Mesenchymal stem cell (in vitro differentiated cells and primary cell): Measurements from ENCODE around the gene GBF1.
A peak's percentile ranks its signal among the peaks of the same experiment; 100 is the strongest.

ENCODE experiments used
- DNase-seq: peaks from one replicate; pipeline ENCODE4 v3.0.0-alpha.2; 2013
- H2AFZ ChIP-seq: one replicate; pipeline ENCODE4 v1.6.1; 2013; ENCODE audit warnings: low read depth, mild to moderate bottlenecking, control low read depth, inconsistent platforms, low read length, moderate library complexity
- H2AK5ac ChIP-seq: 2 replicates; pipeline ENCODE4 v1.6.1; 2013; ENCODE audit warnings: low read length, moderate library complexity, mild to moderate bottlenecking, inconsistent platforms; ENCODE audit not compliant: severe bottlenecking
- H2BK120ac ChIP-seq: one replicate; pipeline ENCODE4 v1.6.1; 2013; ENCODE audit warnings: low read depth, mild to moderate bottlenecking, inconsistent platforms, low read length, moderate library complexity
- H2BK12ac ChIP-seq, 2 experiments: one replicate each; pipeline ENCODE4 v1.6.1; 2013; ENCODE audit warnings: inconsistent platforms in 2 of 2, low read length in 2 of 2, mild to moderate bottlenecking in 2 of 2, moderate library complexity in 2 of 2, control low read depth in 1 of 2
- H2BK15ac ChIP-seq: one replicate; pipeline ENCODE4 v1.6.1; 2013; ENCODE audit warnings: mild to moderate bottlenecking, low read depth, inconsistent platforms; ENCODE audit not compliant: poor library complexity, severe bottlenecking
- H2BK5ac ChIP-seq: 2 replicates; pipeline ENCODE4 v1.6.1; 2013; ENCODE audit warnings: low read depth, mild to moderate bottlenecking, low read length, control low read depth, inconsistent platforms; ENCODE audit not compliant: poor library complexity, severe bottlenecking
- H3K14ac ChIP-seq, 2 experiments: one replicate each; pipeline ENCODE4 v1.6.1; 2013; ENCODE audit warnings: inconsistent platforms in 2 of 2, low read length in 2 of 2, control low read depth in 1 of 2, mild to moderate bottlenecking in 1 of 2, moderate library complexity in 1 of 2
- H3K18ac ChIP-seq, 2 experiments: one replicate each; pipeline ENCODE4 v1.6.1; 2013; ENCODE audit warnings: inconsistent platforms in 2 of 2, low read length in 2 of 2, control low read depth in 1 of 2, low read depth in 1 of 2, mild to moderate bottlenecking in 1 of 2
- H3K23ac ChIP-seq, 2 experiments: one replicate each; pipeline ENCODE4 v1.6.1; 2013; ENCODE audit warnings: inconsistent platforms in 2 of 2, low read length in 2 of 2, mild to moderate bottlenecking in 2 of 2, moderate library complexity in 2 of 2, control low read depth in 1 of 2
- H3K27ac ChIP-seq: 2 replicates; pipeline ENCODE4 v1.5.1; 2013; ENCODE audit warnings: mild to moderate bottlenecking, moderate library complexity, low read length, control low read depth, inconsistent platforms; ENCODE audit not compliant: poor library complexity, severe bottlenecking
- H3K27me3 ChIP-seq, 2 experiments: 2 replicates each; pipeline versions ENCODE4 v1.6.1 to v1.7.0; 2013; ENCODE audit warnings: low read length in 2 of 2, mild to moderate bottlenecking in 2 of 2, moderate library complexity in 2 of 2, control low read depth in 1 of 2, inconsistent platforms in 1 of 2; ENCODE audit not compliant: control insufficient read depth in 1 of 2, insufficient read depth in 1 of 2
- H3K36me3 ChIP-seq, 2 experiments: 2 replicates each; pipeline versions ENCODE4 v1.6.1 to v1.7.0; 2013; ENCODE audit warnings: low read length in 2 of 2, control low read depth in 1 of 2, inconsistent platforms in 1 of 2, low read depth in 1 of 2, mild to moderate bottlenecking in 1 of 2; ENCODE audit not compliant: insufficient read depth in 2 of 2, control insufficient read depth in 1 of 2
- H3K4ac ChIP-seq, 2 experiments: one replicate each; pipeline ENCODE4 v1.6.1; 2013; ENCODE audit warnings: inconsistent platforms in 2 of 2, low read length in 2 of 2, mild to moderate bottlenecking in 2 of 2, moderate library complexity in 2 of 2, control low read depth in 1 of 2, low read depth in 1 of 2
- H3K4me1 ChIP-seq: 2 replicates; pipeline ENCODE4 v1.6.1; 2013; ENCODE audit warnings: low read depth, low read length, control low read depth; ENCODE audit not compliant: control insufficient read depth, insufficient read depth
- H3K4me2 ChIP-seq: 2 replicates; pipeline ENCODE4 v1.6.1; 2013; ENCODE audit warnings: low read length, mild to moderate bottlenecking, inconsistent platforms; ENCODE audit not compliant: poor library complexity, severe bottlenecking
- H3K4me3 ChIP-seq, 2 experiments: 2 replicates each; pipeline versions ENCODE4 v1.5.1 to v1.7.0; 2013; ENCODE audit warnings: low read length in 2 of 2, mild to moderate bottlenecking in 2 of 2, control low read depth in 1 of 2, low read depth in 1 of 2; ENCODE audit not compliant: insufficient read depth in 1 of 2
- H3K79me1 ChIP-seq: replicated peaks from 2 replicates; pipeline ENCODE4 v1.6.1; 2013; ENCODE audit warnings: mild to moderate bottlenecking, control low read depth, low read length, inconsistent platforms; ENCODE audit not compliant: poor library complexity, severe bottlenecking
- H3K9ac ChIP-seq: 2 replicates; pipeline ENCODE4 v1.7.0; 2013; ENCODE audit warnings: mild to moderate bottlenecking, low read length, moderate library complexity
- H3K9me3 ChIP-seq: 2 replicates; pipeline ENCODE4 v1.7.0; 2013; ENCODE audit warnings: mild to moderate bottlenecking, low read length; ENCODE audit not compliant: control insufficient read depth
- H4K8ac ChIP-seq: one replicate; pipeline ENCODE4 v1.6.1; 2013; ENCODE audit warnings: inconsistent platforms, mild to moderate bottlenecking, low read length, moderate library complexity
- H4K91ac ChIP-seq: one replicate; pipeline ENCODE4 v1.6.1; 2013; ENCODE audit warnings: mild to moderate bottlenecking, low read length, inconsistent platforms
- WGBS: methylation state at CpG from one replicate; pipeline ENCODE4 v1.1.7; 2013; ENCODE audit warnings: mixed read lengths; 5-methylcytosine and 5-hydroxymethylcytosine counted together

Gene GBF1

GRCh38 chr10:102225646-102226541 is 19.4 kb upstream of the GBF1 start, which contains the start of gene ELOVL3:
Gene ELOVL3 (plus strand): TSS chr10:102226299. CDS start chr10:102226549, 250 bp downstream.
- Histone ChIP-seq H4K91ac (no peak within 1 kb of the TSS), H2BK5ac (no peak within 1 kb of the TSS), H3K79me1 (no peaks in the 10 kb centered on the region), H3K4me2 (peak within 1 kb of the TSS; percentile 36), H3K9ac (peak within 1 kb of the TSS; percentile 84), H3K18ac (peak within 1 kb of the TSS; percentile 4 to 78), H3K4me3 (peak within 1 kb of the TSS in 1 of 2 experiments; percentile 79), H3K27ac (peak within 1 kb of the TSS; percentile 65), H3K9me3 (no peaks in the 10 kb centered on the region), H4K8ac (peak within 1 kb of the TSS; percentile 71), H2BK120ac (no peak within 1 kb of the TSS), H3K36me3 (no peaks in the 10 kb centered on the region), H2BK12ac (peak within 1 kb of the TSS in 1 of 2 experiments; percentile 89), H3K27me3 (peaks cover 19 to 35% of the 10 kb centered on the region in 2 experiments), H3K4ac (no peak within 1 kb of the TSS), H2BK15ac (peak within 1 kb of the TSS; percentile 74), H3K14ac (peak within 1 kb of the TSS in 1 of 2 experiments; percentile 58), H2AFZ (no peak within 1 kb of the TSS), H3K23ac (peak within 1 kb of the TSS in 1 of 2 experiments; percentile 54), H3K4me1 (peaks cover 16% of the 10 kb centered on the region), H2AK5ac (no peak within 1 kb of the TSS)
- DNase-seq: peak; percentile 94
- WGBS: 7% methylated on average over 46 of the region's 47 CpGs

- Histone ChIP-seq H2BK5ac (no peak overlapping the region), H4K91ac (no peak overlapping the region), H3K27me3 (peaks cover 17 to 35% of the 10 kb centered on the region in 2 experiments), H3K79me1 (no peaks in the 10 kb centered on the region), H3K4ac (no peak overlapping the region), H3K4me3 (peak overlapping the region in 1 of 2 experiments; percentile 79), H3K4me1 (peaks cover 22% of the 10 kb centered on the region), H3K27ac (no peak overlapping the region), H3K4me2 (peak overlapping the region; percentile 36), H2BK120ac (no peak overlapping the region), H2AFZ (no peak overlapping the region), H3K36me3 (no peaks in the 10 kb centered on the region), H2AK5ac (no peak overlapping the region), H3K9ac (peak overlapping the region; percentile 58), H3K18ac (no peak overlapping the region), H2BK15ac (peak overlapping the region; percentile 74), H3K9me3 (no peaks in the 10 kb centered on the region), H4K8ac (peak overlapping the region; percentile 59), H3K23ac (no peak overlapping the region), H2BK12ac (no peak overlapping the region), H3K14ac (no peak overlapping the region)
- DNase-seq: no peak
- 84% methylated on average over 8 of the region's 8 CpGs for WGBS
Measured at GRCh38 chr10:102226542-102226870, 18.8 kb upstream of the GBF1 start.

GRCh38 chr10:102227050-102227449 is 18.3 kb upstream of the GBF1 start:
- 92% methylated on average over 8 of the region's 8 CpGs for WGBS
- no peak overlapping the region for H3K18ac ChIP-seq

GRCh38 chr10:102229810-102230263 is 15.5 kb upstream of the GBF1 start:
- H3K27me3 ChIP-seq: peaks cover 28 to 31% of the 10 kb centered on the region in 2 experiments
- no peak overlapping the region for H2AFZ ChIP-seq
- 4% methylated on average over 24 of the region's 24 CpGs for WGBS
- H3K18ac ChIP-seq: no peak overlapping the region
- H3K4ac ChIP-seq: no peak overlapping the region
- no peaks in the 10 kb centered on the region for H3K36me3 ChIP-seq
- H3K79me1 ChIP-seq: no peaks in the 10 kb centered on the region
- no peak overlapping the region for H2BK120ac ChIP-seq
- H2AK5ac ChIP-seq: no peak overlapping the region
- no peak overlapping the region for H2BK12ac ChIP-seq
- no peak overlapping the region for H3K14ac ChIP-seq
- no peak overlapping the region for H4K91ac ChIP-seq
- H3K9me3 ChIP-seq: no peaks in the 10 kb centered on the region
- no peak overlapping the region for H3K27ac ChIP-seq
- peak overlapping the region; percentile 56 to 73 for H3K4me3 ChIP-seq
- no peak overlapping the region for H2BK15ac ChIP-seq
- peak overlapping the region; percentile 75 for H3K4me2 ChIP-seq
- no peak overlapping the region for H2BK5ac ChIP-seq
- peak overlapping the region; percentile 5 for H3K9ac ChIP-seq
- H4K8ac ChIP-seq: no peak overlapping the region
- H3K4me1 ChIP-seq: peaks cover 23% of the 10 kb centered on the region
- no peak overlapping the region for H3K23ac ChIP-seq
- DNase-seq: peak; percentile 74

More at GRCh38 chr10:102227050-102227449, 18.3 kb upstream of the GBF1 start:
- Histone ChIP-seq H2AK5ac (no peak overlapping the region), H3K9ac (no peak overlapping the region), H3K4me3 (peak overlapping the region in 1 of 2 experiments; percentile 79), H3K4me2 (no peak overlapping the region), H3K4ac (no peak overlapping the region), H4K8ac (no peak overlapping the region), H2BK120ac (no peak overlapping the region), H3K14ac (no peak overlapping the region), H3K36me3 (no peaks in the 10 kb centered on the region), H3K27ac (no peak overlapping the region), H4K91ac (no peak overlapping the region), H2AFZ (no peak overlapping the region), H2BK5ac (no peak overlapping the region), H2BK15ac (no peak overlapping the region), H3K9me3 (no peaks in the 10 kb centered on the region), H2BK12ac (no peak overlapping the region), H3K79me1 (no peaks in the 10 kb centered on the region), H3K27me3 (peaks cover 19 to 35% of the 10 kb centered on the region in 2 experiments), H3K4me1 (peaks cover 23% of the 10 kb centered on the region), H3K23ac (peak overlapping the region in 1 of 2 experiments; percentile 54)
- peak; percentile 82 for DNase-seq
